Measurements from ENCODE around the gene EBNA1BP2. TPM values are rescaled to one million over a fixed set of nuclear protein-coding genes. Genes with fewer than 3 reads are reported as not detected.

The EBNA1BP2 gene
- total and polyA plus RNA-seq, 10 of the 15 experiments (the other 5 are each of a cell fraction or from before 2014, with no cell fraction given): 57.5 to 275 (median 133) TPM

DNA sequence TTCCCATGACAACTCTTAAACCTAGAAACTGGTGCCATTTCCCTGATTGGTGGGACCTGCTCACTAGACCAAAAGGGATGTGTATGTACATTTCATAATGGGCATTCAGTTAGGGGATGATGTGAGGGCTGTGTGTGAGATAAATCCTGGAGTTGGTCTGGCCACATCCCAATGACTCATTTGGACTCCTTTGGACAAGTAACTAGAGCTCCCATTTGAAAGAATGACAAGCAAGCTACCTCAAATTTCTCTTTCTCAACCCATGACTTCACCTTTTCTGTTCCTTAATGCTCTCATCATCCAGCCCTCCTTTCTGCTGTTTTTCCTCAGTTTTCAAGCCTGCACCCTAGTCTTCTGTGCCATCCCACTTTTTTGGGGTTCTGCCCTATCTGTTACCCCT, 27.9 kb downstream of the EBNA1BP2 start (continued):
- TF ChIP-seq TCF7 (IDR thresholded peaks at IDR 0.05; ENCODE audit: borderline replicate concordance) (no peak), NBN (IDR thresholded peaks at IDR 0.05) (no peak), HDAC2 (IDR thresholded peaks at IDR 0.05) (no peak), ZNF274 (IDR thresholded peaks at IDR 0.05; ENCODE audit: insufficient read depth, insufficient read length) (no peak), CBX5 (IDR thresholded peaks at IDR 0.05; ENCODE audit: low read depth) (no peak)

DNA sequence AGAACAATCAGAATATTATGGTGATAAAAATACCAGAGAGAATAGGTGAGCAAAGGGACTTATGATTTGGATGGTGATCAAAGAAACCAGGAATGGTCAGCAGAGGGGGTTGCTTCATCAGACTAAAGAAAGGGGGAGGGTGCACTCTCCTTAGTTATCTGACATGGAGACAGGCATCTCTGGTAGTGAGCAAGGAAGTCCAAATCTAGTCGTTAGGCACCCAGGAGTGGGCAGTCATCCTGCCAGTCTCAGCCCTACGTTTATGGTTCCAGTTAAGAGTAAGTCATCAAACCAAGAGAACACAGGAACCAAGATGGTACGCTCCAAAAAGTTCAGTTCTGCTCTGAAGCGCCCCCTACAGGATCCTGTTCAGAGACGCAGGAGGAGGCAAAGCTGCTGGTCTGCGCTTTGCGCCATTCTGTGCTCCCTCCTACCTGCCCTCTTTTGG, 28.6 kb downstream of the EBNA1BP2 start:
- SMC1A ChIA-PET (ENCODE audit: uncharacterized antibody, unreplicated experiment): no interaction called here
- in situ Hi-C loops (cut with MboI): no loop called here
- WGBS (ENCODE audit: insufficient coverage, insufficient replicate concordance, low lambda C conversion rate, missing lambda C conversion rate): 70% methylated on average over 7 of the region's 7 CpGs

More for the DNA sequence above, 28.6 kb downstream of the EBNA1BP2 start:
- Histone ChIP-seq H3K9me3 (replicated peaks; ENCODE audit: control insufficient read depth, insufficient read depth, low read length) (no peaks in the 10 kb centered on the region; the same call in 2 of the 3 replicates), H3K4me2 (ENCODE audit: control insufficient read depth, insufficient read depth) (no peak overlapping the region), H3K27ac (ENCODE audit: control insufficient read depth, insufficient read depth) (no peak overlapping the region), H3K36me3 (ENCODE audit: control insufficient read depth in 2 of 2, insufficient read depth in 2 of 2, low read length in 1 of 2) (no peaks in the 10 kb centered on the region), H3K79me2 (ENCODE audit: control insufficient read depth, insufficient read depth, low read length) (no peaks in the 10 kb centered on the region), H4K20me1 (ENCODE audit: control insufficient read depth, insufficient read depth) (no peaks in the 10 kb centered on the region), H3K4me1 (ENCODE audit: control insufficient read depth, insufficient read depth, low read length) (no peaks in the 10 kb centered on the region), H3K9ac (ENCODE audit: control insufficient read depth, insufficient read depth, low read length) (no peak overlapping the region), H3K27me3 (replicated peaks in 1 of 2; ENCODE audit: control insufficient read depth in 2 of 2, insufficient read depth in 2 of 2, low read length in 1 of 2) (peaks cover 6% of the 10 kb centered on the region in 2 experiments), H3K4me3 (no peak overlapping the region), H2AFZ (ENCODE audit: control insufficient read depth, low read depth, low read length) (no peak overlapping the region)
- CTCF ChIA-PET: no interaction called here
- BruUV-seq (replicated peaks): no TSS peak
- POLR2A ChIA-PET: no interaction called here
- RAD21 ChIA-PET (ENCODE audit: unreplicated experiment): no interaction called here
- DNase-seq (ENCODE audit: low read depth, low spot score) (no peak), FAIRE-seq (no peak), ATAC-seq (peak; percentile 52; the same call in 2 of the 3 replicates)
- intact Hi-C loops (cut with micrococcal nuclease; ENCODE audit: unreplicated experiment): no loop called here
- peak; percentile 60; the same call in 1 of the 2 replicates for TF ChIP-seq CHD1 (IDR thresholded peaks at IDR 0.05; ENCODE audit: low read depth, low read length)
- TF ChIP-seq FOXK2 (IDR thresholded peaks at IDR 0.05): peak; percentile 85
- peak in 1 of 2 experiments; percentile 53; a peak in 2 of 4 replicates for TF ChIP-seq BHLHE40 (IDR thresholded peaks at IDR 0.05; ENCODE audit: borderline replicate concordance in 1 of 2, low read depth in 2 of 2, low read length in 1 of 2)
- TF ChIP-seq KLF5 (IDR thresholded peaks at IDR 0.05; ENCODE audit: partially characterized antibody): peak; percentile 26
- TF ChIP-seq ATF7 (IDR thresholded peaks at IDR 0.05; ENCODE audit: low read depth): peak; percentile 78
- TF ChIP-seq STAT1 (conservative IDR thresholded peaks at IDR 0.05): no peak
- TF ChIP-seq, protein P1, sequence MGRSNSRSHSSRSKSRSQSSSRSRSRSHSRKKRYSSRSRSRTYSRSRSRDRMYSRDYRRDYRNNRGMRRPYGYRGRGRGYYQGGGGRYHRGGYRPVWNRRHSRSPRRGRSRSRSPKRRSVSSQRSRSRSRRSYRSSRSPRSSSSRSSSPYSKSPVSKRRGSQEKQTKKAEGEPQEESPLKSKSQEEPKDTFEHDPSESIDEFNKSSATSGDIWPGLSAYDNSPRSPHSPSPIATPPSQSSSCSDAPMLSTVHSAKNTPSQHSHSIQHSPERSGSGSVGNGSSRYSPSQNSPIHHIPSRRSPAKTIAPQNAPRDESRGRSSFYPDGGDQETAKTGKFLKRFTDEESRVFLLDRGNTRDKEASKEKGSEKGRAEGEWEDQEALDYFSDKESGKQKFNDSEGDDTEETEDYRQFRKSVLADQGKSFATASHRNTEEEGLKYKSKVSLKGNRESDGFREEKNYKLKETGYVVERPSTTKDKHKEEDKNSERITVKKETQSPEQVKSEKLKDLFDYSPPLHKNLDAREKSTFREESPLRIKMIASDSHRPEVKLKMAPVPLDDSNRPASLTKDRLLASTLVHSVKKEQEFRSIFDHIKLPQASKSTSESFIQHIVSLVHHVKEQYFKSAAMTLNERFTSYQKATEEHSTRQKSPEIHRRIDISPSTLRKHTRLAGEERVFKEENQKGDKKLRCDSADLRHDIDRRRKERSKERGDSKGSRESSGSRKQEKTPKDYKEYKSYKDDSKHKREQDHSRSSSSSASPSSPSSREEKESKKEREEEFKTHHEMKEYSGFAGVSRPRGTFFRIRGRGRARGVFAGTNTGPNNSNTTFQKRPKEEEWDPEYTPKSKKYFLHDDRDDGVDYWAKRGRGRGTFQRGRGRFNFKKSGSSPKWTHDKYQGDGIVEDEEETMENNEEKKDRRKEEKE (IDR thresholded peaks at IDR 0.05): peak; percentile 77; the same call in 1 of the 2 replicates
- TF ChIP-seq ZNF217 (IDR thresholded peaks at IDR 0.05): no peak
- TF ChIP-seq, protein P2, sequence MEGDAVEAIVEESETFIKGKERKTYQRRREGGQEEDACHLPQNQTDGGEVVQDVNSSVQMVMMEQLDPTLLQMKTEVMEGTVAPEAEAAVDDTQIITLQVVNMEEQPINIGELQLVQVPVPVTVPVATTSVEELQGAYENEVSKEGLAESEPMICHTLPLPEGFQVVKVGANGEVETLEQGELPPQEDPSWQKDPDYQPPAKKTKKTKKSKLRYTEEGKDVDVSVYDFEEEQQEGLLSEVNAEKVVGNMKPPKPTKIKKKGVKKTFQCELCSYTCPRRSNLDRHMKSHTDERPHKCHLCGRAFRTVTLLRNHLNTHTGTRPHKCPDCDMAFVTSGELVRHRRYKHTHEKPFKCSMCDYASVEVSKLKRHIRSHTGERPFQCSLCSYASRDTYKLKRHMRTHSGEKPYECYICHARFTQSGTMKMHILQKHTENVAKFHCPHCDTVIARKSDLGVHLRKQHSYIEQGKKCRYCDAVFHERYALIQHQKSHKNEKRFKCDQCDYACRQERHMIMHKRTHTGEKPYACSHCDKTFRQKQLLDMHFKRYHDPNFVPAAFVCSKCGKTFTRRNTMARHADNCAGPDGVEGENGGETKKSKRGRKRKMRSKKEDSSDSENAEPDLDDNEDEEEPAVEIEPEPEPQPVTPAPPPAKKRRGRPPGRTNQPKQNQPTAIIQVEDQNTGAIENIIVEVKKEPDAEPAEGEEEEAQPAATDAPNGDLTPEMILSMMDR (IDR thresholded peaks at IDR 0.05 in 2 of 3, conservative IDR thresholded peaks at IDR 0.05 in 1 of 3; ENCODE audit: control insufficient read depth in 2 of 3, extremely low read depth in 1 of 3, insufficient read depth in 1 of 3, low read depth in 3 of 3, low read length in 3 of 3): peak; percentile 11 to 31 (median 28); a peak in 2 of 6 replicates
